Tibial nerve (tissue), 4 donors: Measurements from ENCODE around the gene AHCTF1.

Experiments used
- CTCF ChIP-seq, 5 experiments: fragments of 200-600 bp in 3 of 5; fragments of 450-650 bp in 2 of 5; sonication (generic) in 3 of 5; IDR thresholded peaks; one replicate each; pipeline ENCODE4 v1.5.1; 2016 to 2019; ENCODE audit warnings: antibody characterized with exemption in 5 of 5, mild to moderate bottlenecking in 3 of 5, moderate library complexity in 2 of 5
- EP300 ChIP-seq, 2 donors: sonication (generic); formaldehyde crosslinking; IDR thresholded peaks; one replicate each; pipeline ENCODE4 v1.6.1; 2017; ENCODE audit warnings: antibody characterized with exemption in 2 of 2, mild to moderate bottlenecking in 1 of 2
- POLR2A ChIP-seq, 2 donors: fragments of 450-650 bp; IDR thresholded peaks; one replicate each; pipeline ENCODE4 v1.6.1; 2017; ENCODE audit warnings: antibody characterized with exemption in 2 of 2, mild to moderate bottlenecking in 2 of 2, moderate library complexity in 2 of 2

DNA sequence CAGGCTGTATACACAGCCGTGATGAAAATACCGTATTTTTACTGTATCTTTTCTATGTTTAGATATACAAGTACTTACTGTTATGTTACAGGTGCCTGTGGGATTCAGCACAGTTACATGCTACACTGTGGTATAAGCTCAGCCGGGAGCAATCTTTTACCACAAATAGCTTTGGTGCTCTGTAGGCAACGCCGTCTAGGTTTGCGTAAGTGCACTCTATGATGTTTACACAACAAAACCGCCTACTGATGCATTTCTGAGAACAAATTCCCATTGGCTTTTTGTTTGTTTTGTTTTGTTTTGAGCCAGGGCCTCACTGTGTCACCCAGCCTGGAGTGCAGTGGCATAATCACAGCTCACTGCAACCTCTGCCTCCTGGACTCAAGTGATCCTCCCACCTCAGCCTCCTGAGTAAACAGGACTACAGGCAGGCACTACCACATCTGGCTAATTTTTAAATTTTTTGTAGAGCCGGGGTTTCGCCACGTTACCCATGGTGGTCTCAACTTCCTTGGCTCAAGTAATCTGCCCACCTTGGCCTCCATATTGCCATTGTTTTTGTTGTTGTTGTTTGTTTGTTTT lies 126.5 kb downstream of the AHCTF1 start:
- TF ChIP-seq EP300 (IDR thresholded peaks at IDR 0.05) (no peak), CTCF (IDR thresholded peaks at IDR 0.05) (no peak), POLR2A (IDR thresholded peaks at IDR 0.05) (no peak)
